Fibroblast of the aortic adventitia (primary cell): ENCODE measurements around the gene TMEM94. TPM values are rescaled to one million over a fixed set of nuclear protein-coding genes. Genes with fewer than 3 reads are reported as not detected.

Source experiments
- DNase-seq: peaks from one replicate; pipeline ENCODE4 v3.0.0-alpha.2; 2010; ENCODE audit warnings: low read depth
- H3K4me3 ChIP-seq: 2 replicates; pipeline ENCODE4 v1.5.1; 2011; ENCODE audit warnings: low read depth, mild to moderate bottlenecking, control low read depth, low read length, moderate library complexity
- total RNA-seq: library from RNA; depleted of rRNA; stranded (reverse); fragments of >200 nt; gene quantifications from 2 replicates; pipeline ENCODE4 v1.2.3, GENCODE V29; 2012; ENCODE audit warnings: low replicate concordance
- TF ChIP-seq, protein P1 (sequence below): IDR thresholded peaks from 2 replicates; pipeline ENCODE4 v1.5.1; 2011; ENCODE audit warnings: mild to moderate bottlenecking, low read length, control low read depth, inconsistent platforms; ENCODE audit not compliant: insufficient read depth

The TMEM94 gene
- total RNA-seq, 1 donor: 29.7 TPM

DNA sequence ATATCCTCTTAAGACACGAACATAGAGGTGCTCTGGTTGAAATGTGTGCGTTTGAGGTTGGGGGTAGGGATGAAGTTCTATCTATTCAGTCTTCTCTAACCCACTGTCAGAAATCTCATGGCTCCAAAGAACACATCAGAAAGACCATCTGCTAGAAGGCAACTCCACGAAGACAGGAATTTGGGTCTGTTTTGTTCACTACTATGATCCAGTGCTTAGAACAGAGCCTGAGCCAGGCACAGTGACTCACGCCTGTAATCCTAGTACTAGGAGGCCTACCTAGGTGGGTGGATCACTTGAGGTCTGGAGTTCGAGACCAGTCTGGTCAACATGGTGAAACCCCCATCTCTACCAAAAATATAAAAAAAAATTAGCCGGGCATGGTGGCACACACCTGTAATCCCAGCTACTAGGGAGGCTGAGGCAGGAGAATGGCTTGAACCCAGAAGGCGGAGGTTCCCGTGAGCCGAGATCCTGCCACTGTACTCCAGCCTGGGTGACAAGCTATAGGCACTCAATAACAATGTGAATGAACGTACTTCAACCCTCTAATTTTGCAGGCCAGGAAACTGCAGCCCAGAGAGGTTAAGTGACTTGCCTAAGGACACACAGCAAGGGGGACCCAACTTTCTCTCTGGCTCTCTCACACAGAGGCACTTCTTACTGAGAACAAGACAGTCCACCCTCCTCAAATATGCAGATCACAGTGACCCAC is 56.6 kb downstream of the TMEM94 start:
- TF ChIP-seq, protein P1, sequence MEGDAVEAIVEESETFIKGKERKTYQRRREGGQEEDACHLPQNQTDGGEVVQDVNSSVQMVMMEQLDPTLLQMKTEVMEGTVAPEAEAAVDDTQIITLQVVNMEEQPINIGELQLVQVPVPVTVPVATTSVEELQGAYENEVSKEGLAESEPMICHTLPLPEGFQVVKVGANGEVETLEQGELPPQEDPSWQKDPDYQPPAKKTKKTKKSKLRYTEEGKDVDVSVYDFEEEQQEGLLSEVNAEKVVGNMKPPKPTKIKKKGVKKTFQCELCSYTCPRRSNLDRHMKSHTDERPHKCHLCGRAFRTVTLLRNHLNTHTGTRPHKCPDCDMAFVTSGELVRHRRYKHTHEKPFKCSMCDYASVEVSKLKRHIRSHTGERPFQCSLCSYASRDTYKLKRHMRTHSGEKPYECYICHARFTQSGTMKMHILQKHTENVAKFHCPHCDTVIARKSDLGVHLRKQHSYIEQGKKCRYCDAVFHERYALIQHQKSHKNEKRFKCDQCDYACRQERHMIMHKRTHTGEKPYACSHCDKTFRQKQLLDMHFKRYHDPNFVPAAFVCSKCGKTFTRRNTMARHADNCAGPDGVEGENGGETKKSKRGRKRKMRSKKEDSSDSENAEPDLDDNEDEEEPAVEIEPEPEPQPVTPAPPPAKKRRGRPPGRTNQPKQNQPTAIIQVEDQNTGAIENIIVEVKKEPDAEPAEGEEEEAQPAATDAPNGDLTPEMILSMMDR: no peak
- no peak overlapping the region for H3K4me3 ChIP-seq
- DNase-seq: peak; percentile 38

DNA sequence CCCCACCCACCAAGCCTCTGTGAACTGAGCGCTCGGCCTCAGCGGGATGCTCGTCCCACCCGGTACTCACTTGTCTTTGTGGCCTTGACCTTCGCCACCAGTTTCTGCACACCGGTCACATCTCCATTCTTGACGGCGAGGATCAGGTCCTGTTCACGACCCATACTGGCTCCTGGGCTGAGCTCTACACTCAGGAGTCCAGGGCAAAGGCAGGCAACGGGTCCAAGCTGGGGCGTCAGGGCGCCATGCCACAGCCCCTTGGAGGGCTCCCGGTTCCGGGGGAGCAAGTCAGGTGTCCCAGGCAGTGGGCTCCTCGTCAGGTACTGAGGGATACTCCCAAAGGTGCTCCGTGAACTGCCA is 57.2 kb downstream of the TMEM94 start:
- DNase-seq: no peak
- TF ChIP-seq, protein P1: no peak
- H3K4me3 ChIP-seq: peak overlapping the region; percentile 76

DNA sequence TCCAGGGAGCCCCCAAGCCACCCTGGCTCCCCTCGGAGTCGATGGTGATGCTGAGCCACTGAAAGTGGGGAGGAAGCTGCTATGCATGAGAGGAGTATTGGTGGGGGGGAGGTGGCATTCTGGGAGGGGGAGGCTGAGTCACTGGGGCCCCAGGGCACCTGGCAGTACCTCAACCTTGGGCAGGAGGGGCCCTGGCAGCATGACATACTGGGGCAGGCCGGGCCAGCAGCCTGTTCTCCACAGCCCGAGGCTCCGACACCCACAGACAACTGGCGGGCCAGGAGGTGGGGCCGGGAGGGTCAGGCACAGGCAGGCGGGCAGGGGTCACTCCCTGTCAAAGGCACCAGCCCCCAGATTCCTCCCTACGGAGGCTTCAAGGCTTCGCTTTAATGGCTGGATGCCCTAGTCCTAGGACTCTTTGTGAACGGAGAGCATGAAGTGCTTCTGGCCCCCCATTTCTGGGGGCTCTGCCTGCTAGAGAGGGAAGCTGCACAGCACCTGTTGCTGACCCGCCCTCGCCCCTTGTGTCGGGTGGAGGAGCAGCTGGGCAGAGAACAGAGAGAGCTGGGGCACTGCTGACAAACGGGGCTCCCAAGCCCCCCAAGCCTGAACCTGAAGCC is 58.0 kb downstream of the TMEM94 start:
- peak overlapping the region; percentile 76 for H3K4me3 ChIP-seq
- TF ChIP-seq, protein P1: no peak
- DNase-seq: no peak

DNA sequence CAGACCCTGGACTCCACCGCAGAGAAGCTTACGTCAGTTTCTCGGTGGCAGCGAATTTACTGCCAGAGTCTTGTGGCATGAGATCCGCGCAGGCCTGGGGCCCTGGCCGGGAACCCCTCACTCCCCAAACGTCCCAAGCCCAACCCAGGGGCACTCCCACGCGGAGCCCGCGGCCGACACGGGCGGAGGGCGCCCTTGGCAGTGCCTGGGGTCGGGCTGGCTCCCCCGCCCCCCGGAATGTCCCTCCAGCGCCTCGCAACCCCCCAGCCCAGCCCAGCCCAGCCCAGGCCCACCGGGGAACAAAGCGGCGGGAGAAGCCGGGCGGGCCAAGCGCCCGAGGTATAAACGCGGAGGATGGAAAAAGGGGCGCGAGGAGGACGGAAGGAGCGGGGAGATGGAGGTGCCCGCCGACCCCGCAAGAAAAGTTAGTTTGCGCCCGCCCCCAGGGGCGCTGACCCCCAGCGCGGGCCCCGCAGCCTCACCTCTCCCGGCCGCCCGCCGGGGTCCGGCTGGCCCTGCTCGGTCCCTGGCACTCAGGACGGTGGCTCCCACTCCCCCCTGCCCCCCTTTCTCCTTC is 58.6 kb downstream of the TMEM94 start:
- DNase-seq: peak; percentile 18
- peak overlapping the region; percentile 76 for H3K4me3 ChIP-seq
- TF ChIP-seq, protein P1: no peak

DNA sequence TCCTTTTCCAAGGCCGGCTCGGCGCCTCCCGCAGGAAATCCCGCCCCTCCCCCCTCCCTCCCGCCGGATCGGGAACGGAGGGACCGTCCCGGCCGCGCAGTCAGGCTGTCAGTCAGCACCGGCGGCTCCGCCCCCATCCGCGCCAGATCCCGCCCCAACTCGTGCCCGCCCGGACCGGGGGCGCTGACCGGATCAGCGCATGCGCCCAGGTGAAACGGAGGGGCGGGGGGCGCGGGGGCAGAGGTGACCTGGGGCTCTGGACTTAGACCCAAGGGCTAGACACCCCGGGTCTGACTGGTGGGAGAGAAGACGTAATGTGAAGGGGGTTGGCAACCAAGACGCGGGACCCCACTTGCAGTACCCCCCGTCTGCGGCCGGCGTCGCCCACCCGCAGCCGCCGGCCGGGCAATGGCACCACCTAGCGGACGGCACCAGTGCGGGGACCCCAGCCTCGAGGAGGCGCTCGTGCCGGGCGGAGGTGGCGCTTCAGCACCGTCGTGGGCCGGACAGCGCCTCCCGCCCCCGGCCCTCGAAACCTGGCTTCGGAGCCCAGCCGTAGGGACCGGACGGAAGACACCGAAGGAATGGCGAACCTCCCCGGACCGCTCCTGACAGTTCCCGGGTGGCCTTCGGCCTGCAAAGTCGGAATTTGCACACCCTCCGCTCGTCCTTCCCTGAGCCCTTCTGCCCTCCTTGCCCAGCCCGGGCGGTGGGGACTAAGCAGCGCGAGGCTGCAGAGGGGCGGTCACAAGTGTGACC is 59.2 kb downstream of the TMEM94 start, which contains the start of gene CASKIN2:
CASKIN2 (minus strand) TSS at position 42 of the 759 bp plus-strand sequence. CDS start 1,733 bp downstream, outside the sequence.
- TF ChIP-seq, protein P1: peak; percentile 85
- peak; percentile 85 for DNase-seq
- peak within 1 kb of the TSS; percentile 76 for H3K4me3 ChIP-seq

DNA sequence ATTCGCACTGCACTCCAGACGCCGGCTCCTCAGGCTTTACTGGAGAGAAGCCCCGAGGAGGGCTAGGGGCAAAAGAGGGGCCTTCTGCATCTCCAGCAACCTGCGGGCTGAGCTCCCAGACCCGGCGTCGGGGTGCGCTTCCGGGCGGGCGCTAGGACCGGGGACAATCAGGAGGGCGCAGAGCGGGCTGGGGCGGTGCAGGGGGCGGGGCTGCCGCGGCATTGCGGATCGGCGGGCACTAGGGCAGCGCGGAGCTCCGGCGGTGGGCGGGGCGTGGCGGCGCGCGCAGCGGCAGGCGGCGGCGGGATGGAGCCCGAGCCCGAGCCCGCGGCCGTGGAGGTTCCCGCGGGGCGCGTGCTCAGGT is 59.8 kb downstream of the TMEM94 start, which contains the start of gene TSEN54:
TSEN54 (plus strand) TSS at position 274 of the 364 bp plus-strand sequence; CDS start at position 307, 33 bp downstream.
- H3K4me3 ChIP-seq: peak within 1 kb of the TSS; percentile 78
- peak; percentile 80 for DNase-seq
- TF ChIP-seq, protein P1: no peak
